ENCODE data around the gene NHLRC4. TPM values are rescaled to one million over a fixed set of nuclear protein-coding genes. Genes with fewer than 3 reads are reported as not detected.
"Not testable (repeated sequence)": the region's sequence is repeated elsewhere in the genome, so short reads cannot be mapped to it uniquely, and the experiment has no call there.

Gene NHLRC4
- total and polyA plus RNA-seq, 5 donors from 2014 or later: 1.9 to 5.6 (median 4.5) TPM

GRCh38 chr16:593807-594206, 27.0 kb downstream of the NHLRC4 start:
- Histone ChIP-seq H3K4me1 (ENCODE audit: control insufficient read depth, insufficient read depth, low read length, poor library complexity, severe bottlenecking) (peaks cover 16% of the 10 kb centered on the region), H3K27me3 (ENCODE audit: control insufficient read depth, insufficient read depth, low read length) (no peaks in the 10 kb centered on the region), H3K36me3 (ENCODE audit: control insufficient read depth, insufficient read depth, low read length) (no peaks in the 10 kb centered on the region), H3K4me3 (ENCODE audit: low read depth, low read length) (no peak overlapping the region), H3K9me3 (ENCODE audit: control insufficient read depth in 2 of 2, low read length in 2 of 2) (no peaks in the 10 kb centered on the region), H3K27ac (ENCODE audit: insufficient read depth, low read length, poor library complexity, severe bottlenecking) (no peak overlapping the region)
- Mint-ChIP-seq H3K36me3 (peaks cover 12% of the 10 kb centered on the region), H3K4me1 (peaks cover 0 to 54% (median 21%) of the 10 kb centered on the region in 4 donors), H3K27ac (peak overlapping the region; percentile 33 to 62 (median 35)), H3K4me3 (peak overlapping the region; percentile 11 to 75 (median 54)), H3K9me3 (peaks cover 0 to 2% (median 0%) of the 10 kb centered on the region in 7 donors), H3K27me3 (peaks cover 6% of the 10 kb centered on the region)
- ATAC-seq (ENCODE audit: low read depth in 2 of 2) (no peak), DNase-seq (no peak)

GRCh38 chr16:595094-595528, 28.3 kb downstream of the NHLRC4 start:
- H3K27ac ChIP-seq (ENCODE audit: insufficient read depth, low read length, poor library complexity, severe bottlenecking): no peak overlapping the region
- Mint-ChIP-seq H3K9me3 (peaks cover 0 to 2% (median 0%) of the 10 kb centered on the region in 7 donors), H3K4me1 (peaks cover 0 to 51% (median 17%) of the 10 kb centered on the region in 4 donors), H3K27me3 (no peaks in the 10 kb centered on the region), H3K36me3 (peaks cover 12% of the 10 kb centered on the region), H3K4me3 (no peak overlapping the region), H3K27ac (no peak overlapping the region)
- ATAC-seq (ENCODE audit: low read depth in 2 of 2) (no peak), DNase-seq (no peak)
- peaks cover 16% of the 10 kb centered on the region for H3K4me1 ChIP-seq (ENCODE audit: control insufficient read depth, insufficient read depth, low read length, poor library complexity, severe bottlenecking)
- H3K9me3 ChIP-seq (ENCODE audit: control insufficient read depth in 2 of 2, low read length in 2 of 2): no peaks in the 10 kb centered on the region
- H3K27me3 ChIP-seq (ENCODE audit: control insufficient read depth, insufficient read depth, low read length): no peaks in the 10 kb centered on the region
- H3K36me3 ChIP-seq (ENCODE audit: control insufficient read depth, insufficient read depth, low read length): no peaks in the 10 kb centered on the region
- no peak overlapping the region for H3K4me3 ChIP-seq (ENCODE audit: low read depth, low read length)

GRCh38 chr16:595942-596735, 29.3 kb downstream of the NHLRC4 start:
- no peak overlapping the region for H3K27ac ChIP-seq (ENCODE audit: insufficient read depth, low read length, poor library complexity, severe bottlenecking)

GRCh38 chr16:596736-597060, 29.9 kb downstream of the NHLRC4 start:
- H3K4me1 Mint-ChIP-seq: peaks cover 0 to 39% (median 12%) of the 10 kb centered on the region in 4 donors
- H3K36me3 ChIP-seq (ENCODE audit: control insufficient read depth, insufficient read depth, low read length): no peaks in the 10 kb centered on the region
- DNase-seq: no peak
- H3K4me3 ChIP-seq (ENCODE audit: low read depth, low read length): no peak overlapping the region
- H3K9me3 Mint-ChIP-seq: peaks cover 0 to 2% (median 0%) of the 10 kb centered on the region in 7 donors
- peaks cover 4% of the 10 kb centered on the region for H3K4me1 ChIP-seq (ENCODE audit: control insufficient read depth, insufficient read depth, low read length, poor library complexity, severe bottlenecking)
- peak overlapping the region in 1 of 4 donors; percentile 68 for H3K4me3 Mint-ChIP-seq
- no peak overlapping the region for H3K27ac Mint-ChIP-seq
- no peaks in the 10 kb centered on the region for H3K9me3 ChIP-seq (ENCODE audit: control insufficient read depth in 2 of 2, low read length in 2 of 2)
- no peaks in the 10 kb centered on the region for H3K27me3 ChIP-seq (ENCODE audit: control insufficient read depth, insufficient read depth, low read length)
- peaks cover 12% of the 10 kb centered on the region for H3K36me3 Mint-ChIP-seq
- H3K27me3 Mint-ChIP-seq: no peaks in the 10 kb centered on the region
- ATAC-seq (ENCODE audit: low read depth in 2 of 2): no peak
- no peak overlapping the region for H3K27ac ChIP-seq (ENCODE audit: insufficient read depth, low read length, poor library complexity, severe bottlenecking)

More at GRCh38 chr16:595942-596735, 29.3 kb downstream of the NHLRC4 start:
- no peaks in the 10 kb centered on the region for H3K27me3 ChIP-seq (ENCODE audit: control insufficient read depth, insufficient read depth, low read length)
- peak overlapping the region in 1 of 3 donors; percentile 83 for H3K27ac Mint-ChIP-seq
- H3K9me3 ChIP-seq (ENCODE audit: control insufficient read depth in 2 of 2, low read length in 2 of 2): no peaks in the 10 kb centered on the region
- ATAC-seq (ENCODE audit: low read depth in 2 of 2) (no peak), DNase-seq (no peak)
- H3K4me3 Mint-ChIP-seq: peak overlapping the region in 1 of 4 donors; percentile 68
- no peaks in the 10 kb centered on the region for H3K36me3 ChIP-seq (ENCODE audit: control insufficient read depth, insufficient read depth, low read length)
- H3K4me1 ChIP-seq (ENCODE audit: control insufficient read depth, insufficient read depth, low read length, poor library complexity, severe bottlenecking): peaks cover 7% of the 10 kb centered on the region
- H3K27me3 Mint-ChIP-seq: no peaks in the 10 kb centered on the region
- peaks cover 0 to 45% (median 14%) of the 10 kb centered on the region in 4 donors for H3K4me1 Mint-ChIP-seq
- peaks cover 0 to 2% (median 0%) of the 10 kb centered on the region in 7 donors for H3K9me3 Mint-ChIP-seq
- H3K4me3 ChIP-seq (ENCODE audit: low read depth, low read length): no peak overlapping the region
- H3K36me3 Mint-ChIP-seq: peaks cover 12% of the 10 kb centered on the region

- not testable (repeated sequence) for H3K9me3 Mint-ChIP-seq; H3K4me3 ChIP-seq (ENCODE audit: low read depth, low read length); H3K36me3 ChIP-seq (ENCODE audit: control insufficient read depth, insufficient read depth, low read length); H3K27ac ChIP-seq (ENCODE audit: insufficient read depth, low read length, poor library complexity, severe bottlenecking); H3K27me3 ChIP-seq (ENCODE audit: control insufficient read depth, insufficient read depth, low read length); H3K4me3 Mint-ChIP-seq; H3K9me3 ChIP-seq (ENCODE audit: control insufficient read depth in 2 of 2, low read length in 2 of 2); ATAC-seq (ENCODE audit: low read depth in 2 of 2); H3K27ac Mint-ChIP-seq; H3K4me1 ChIP-seq (ENCODE audit: control insufficient read depth, insufficient read depth, low read length, poor library complexity, severe bottlenecking); H3K27me3 Mint-ChIP-seq; DNase-seq
- peaks cover 12% of the 10 kb centered on the region for H3K36me3 Mint-ChIP-seq
- peaks cover 0 to 31% (median 8%) of the 10 kb centered on the region in 4 donors for H3K4me1 Mint-ChIP-seq
Observed at GRCh38 chr16:597655-598054, 30.9 kb downstream of the NHLRC4 start.

GRCh38 chr16:598823-599739, 32.3 kb downstream of the NHLRC4 start:
- Mint-ChIP-seq H3K9me3 (peaks cover 0 to 2% (median 0%) of the 10 kb centered on the region in 7 donors), H3K27me3 (no peaks in the 10 kb centered on the region), H3K36me3 (peaks cover 17% of the 10 kb centered on the region), H3K27ac (no peak overlapping the region), H3K4me3 (no peak overlapping the region), H3K4me1 (peaks cover 0 to 25% (median 8%) of the 10 kb centered on the region in 4 donors)
- no peaks in the 10 kb centered on the region for H3K4me1 ChIP-seq (ENCODE audit: control insufficient read depth, insufficient read depth, low read length, poor library complexity, severe bottlenecking)
- no peak overlapping the region for H3K4me3 ChIP-seq (ENCODE audit: low read depth, low read length)
- no peak for DNase-seq
- H3K27me3 ChIP-seq (ENCODE audit: control insufficient read depth, insufficient read depth, low read length): no peaks in the 10 kb centered on the region
- H3K9me3 ChIP-seq (ENCODE audit: control insufficient read depth in 2 of 2, low read length in 2 of 2): no peaks in the 10 kb centered on the region
- H3K27ac ChIP-seq (ENCODE audit: insufficient read depth, low read length, poor library complexity, severe bottlenecking): no peak overlapping the region
- no peak for ATAC-seq (ENCODE audit: low read depth in 2 of 2)
- H3K36me3 ChIP-seq (ENCODE audit: control insufficient read depth, insufficient read depth, low read length): no peaks in the 10 kb centered on the region

GRCh38 chr16:600781-601180, 34.0 kb downstream of the NHLRC4 start:
- Mint-ChIP-seq H3K27ac (peak overlapping the region in 1 of 3 donors; percentile 62), H3K27me3 (no peaks in the 10 kb centered on the region), H3K4me1 (peaks cover 0 to 15% (median 7%) of the 10 kb centered on the region in 4 donors), H3K9me3 (peaks cover 0 to 5% (median 0%) of the 10 kb centered on the region in 7 donors), H3K4me3 (no peak overlapping the region), H3K36me3 (peaks cover 15% of the 10 kb centered on the region)
- Histone ChIP-seq H3K4me3 (ENCODE audit: low read depth, low read length) (no peak overlapping the region), H3K36me3 (ENCODE audit: control insufficient read depth, insufficient read depth, low read length) (no peaks in the 10 kb centered on the region), H3K27ac (ENCODE audit: insufficient read depth, low read length, poor library complexity, severe bottlenecking) (no peak overlapping the region), H3K4me1 (ENCODE audit: control insufficient read depth, insufficient read depth, low read length, poor library complexity, severe bottlenecking) (no peaks in the 10 kb centered on the region), H3K27me3 (ENCODE audit: control insufficient read depth, insufficient read depth, low read length) (no peaks in the 10 kb centered on the region), H3K9me3 (ENCODE audit: control insufficient read depth in 2 of 2, low read length in 2 of 2) (no peaks in the 10 kb centered on the region)
- ATAC-seq (ENCODE audit: low read depth in 2 of 2) (no peak), DNase-seq (peak in 1 of 3 donors; percentile 25)
